ENCODE measurements around the gene SOCS1.

DNA sequence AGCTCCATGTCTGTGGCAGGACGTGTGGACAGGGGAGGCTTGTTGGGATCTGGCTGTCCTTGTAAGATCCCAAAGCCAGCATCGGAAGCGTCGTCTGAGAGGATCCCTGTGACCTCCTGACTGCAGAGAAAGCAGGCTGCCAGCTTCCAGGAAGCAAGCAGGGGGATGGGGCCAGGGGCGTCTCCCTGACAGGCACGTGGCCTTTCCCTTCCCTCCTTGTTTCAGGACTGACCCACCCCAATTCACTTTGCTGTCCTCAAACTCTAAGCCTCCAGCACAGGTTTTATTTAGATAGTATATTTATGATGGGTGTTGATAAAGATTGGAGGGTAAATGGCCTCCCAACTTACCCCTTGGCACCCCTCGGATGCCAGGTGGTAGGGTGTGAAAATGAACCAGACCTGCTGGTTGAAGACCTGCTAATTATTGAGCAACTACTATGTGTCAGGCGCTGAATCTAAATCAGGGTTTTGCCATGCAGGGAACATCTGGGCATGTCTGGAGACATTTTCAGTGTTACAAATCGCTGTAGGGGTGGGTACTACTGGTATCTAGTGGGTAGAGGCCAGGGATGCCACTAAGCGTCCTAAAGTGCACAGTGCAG is 24.5 kb downstream of the SOCS1 start:
- TF ChIP-seq, protein P1, sequence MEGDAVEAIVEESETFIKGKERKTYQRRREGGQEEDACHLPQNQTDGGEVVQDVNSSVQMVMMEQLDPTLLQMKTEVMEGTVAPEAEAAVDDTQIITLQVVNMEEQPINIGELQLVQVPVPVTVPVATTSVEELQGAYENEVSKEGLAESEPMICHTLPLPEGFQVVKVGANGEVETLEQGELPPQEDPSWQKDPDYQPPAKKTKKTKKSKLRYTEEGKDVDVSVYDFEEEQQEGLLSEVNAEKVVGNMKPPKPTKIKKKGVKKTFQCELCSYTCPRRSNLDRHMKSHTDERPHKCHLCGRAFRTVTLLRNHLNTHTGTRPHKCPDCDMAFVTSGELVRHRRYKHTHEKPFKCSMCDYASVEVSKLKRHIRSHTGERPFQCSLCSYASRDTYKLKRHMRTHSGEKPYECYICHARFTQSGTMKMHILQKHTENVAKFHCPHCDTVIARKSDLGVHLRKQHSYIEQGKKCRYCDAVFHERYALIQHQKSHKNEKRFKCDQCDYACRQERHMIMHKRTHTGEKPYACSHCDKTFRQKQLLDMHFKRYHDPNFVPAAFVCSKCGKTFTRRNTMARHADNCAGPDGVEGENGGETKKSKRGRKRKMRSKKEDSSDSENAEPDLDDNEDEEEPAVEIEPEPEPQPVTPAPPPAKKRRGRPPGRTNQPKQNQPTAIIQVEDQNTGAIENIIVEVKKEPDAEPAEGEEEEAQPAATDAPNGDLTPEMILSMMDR (IDR thresholded peaks at IDR 0.05): no peak
- no peak for TF ChIP-seq POLR2A (IDR thresholded peaks at IDR 0.05)
